Cerebellar cortex (tissue), 1 donor: ENCODE results near the gene EFCAB6.

Experiments
- DNase-seq: peaks from one replicate; pipeline ENCODE4 v3.0.0-alpha.2; 2015; ENCODE audit warnings: low spot score

Gene EFCAB6

DNA sequence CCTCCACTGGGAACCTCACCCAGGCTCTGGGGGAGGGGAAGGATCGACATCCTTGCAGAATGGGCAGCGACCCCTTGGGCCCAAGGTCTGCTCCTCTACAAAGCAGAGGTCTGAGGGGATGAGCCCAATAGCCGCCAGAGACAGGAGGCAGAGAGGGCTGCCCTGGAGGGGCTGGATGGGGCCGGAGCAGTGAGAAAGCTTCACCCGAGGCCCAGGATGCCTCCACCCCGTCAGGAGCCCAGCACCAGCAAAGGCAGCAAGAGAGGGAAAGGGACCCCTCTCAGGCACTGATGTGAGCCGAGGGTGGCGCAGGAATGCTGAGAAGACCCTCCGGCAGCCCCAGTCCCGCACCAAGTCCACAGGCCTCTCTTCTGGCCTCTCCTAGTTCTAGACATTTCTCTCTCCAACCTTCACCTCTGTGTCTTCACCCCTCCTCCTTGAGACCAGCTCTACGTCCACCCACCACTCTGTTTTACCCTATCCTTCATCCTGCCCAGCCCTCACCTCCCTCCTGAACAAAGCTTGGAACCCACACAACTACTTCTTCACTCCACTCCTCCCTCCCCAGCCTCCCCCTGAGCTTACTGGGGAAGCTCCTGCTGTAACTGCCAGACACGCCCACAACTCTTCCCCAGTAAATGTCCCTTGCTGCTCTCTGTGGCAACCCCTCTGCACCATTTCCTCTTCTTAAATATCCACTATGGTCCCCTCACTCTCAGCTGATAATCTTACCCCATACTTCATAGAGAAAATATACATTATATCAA, 268.4 kb downstream of the EFCAB6 start:
- no peak for DNase-seq

DNA sequence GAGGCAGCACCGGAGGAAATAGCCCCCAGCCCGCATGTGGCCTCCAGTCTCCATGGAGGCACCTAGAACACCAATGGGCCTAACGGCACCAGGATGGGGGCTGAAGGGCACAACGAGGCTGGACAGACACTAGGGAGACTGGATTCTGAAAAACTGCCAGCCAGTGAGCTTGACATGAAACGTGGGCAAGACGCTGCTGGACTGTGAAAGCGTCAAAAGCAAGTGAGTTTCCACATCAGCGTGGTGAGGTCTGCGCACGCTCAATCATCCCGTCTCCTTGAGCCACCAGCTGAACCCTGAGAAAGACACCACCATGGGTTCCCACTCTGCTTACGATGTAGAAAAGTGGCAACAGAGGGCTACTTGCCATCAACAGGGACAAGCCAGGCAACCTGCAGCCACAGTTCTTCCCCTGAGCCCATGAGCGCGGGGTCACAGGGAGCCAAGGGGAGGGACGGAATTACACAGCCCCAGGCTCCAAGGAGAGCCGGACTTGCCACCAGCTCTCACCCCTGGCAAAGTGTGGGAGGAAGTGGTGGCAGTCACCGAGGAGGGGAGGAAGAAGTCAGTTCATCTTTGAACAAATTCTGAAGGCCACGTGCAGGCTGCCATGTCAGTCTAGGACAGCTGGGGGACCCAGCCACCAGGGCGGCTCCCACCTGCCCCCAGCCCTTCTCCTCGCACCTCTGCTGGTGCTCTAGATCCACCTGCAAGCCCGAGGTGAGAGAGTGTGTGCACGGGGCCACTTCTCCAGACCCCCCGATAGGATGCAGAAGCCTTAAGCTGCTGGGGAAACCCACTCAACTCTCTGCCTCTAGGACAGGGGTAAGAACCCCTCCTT, 269.2 kb downstream of the EFCAB6 start:
- no peak for DNase-seq

DNA sequence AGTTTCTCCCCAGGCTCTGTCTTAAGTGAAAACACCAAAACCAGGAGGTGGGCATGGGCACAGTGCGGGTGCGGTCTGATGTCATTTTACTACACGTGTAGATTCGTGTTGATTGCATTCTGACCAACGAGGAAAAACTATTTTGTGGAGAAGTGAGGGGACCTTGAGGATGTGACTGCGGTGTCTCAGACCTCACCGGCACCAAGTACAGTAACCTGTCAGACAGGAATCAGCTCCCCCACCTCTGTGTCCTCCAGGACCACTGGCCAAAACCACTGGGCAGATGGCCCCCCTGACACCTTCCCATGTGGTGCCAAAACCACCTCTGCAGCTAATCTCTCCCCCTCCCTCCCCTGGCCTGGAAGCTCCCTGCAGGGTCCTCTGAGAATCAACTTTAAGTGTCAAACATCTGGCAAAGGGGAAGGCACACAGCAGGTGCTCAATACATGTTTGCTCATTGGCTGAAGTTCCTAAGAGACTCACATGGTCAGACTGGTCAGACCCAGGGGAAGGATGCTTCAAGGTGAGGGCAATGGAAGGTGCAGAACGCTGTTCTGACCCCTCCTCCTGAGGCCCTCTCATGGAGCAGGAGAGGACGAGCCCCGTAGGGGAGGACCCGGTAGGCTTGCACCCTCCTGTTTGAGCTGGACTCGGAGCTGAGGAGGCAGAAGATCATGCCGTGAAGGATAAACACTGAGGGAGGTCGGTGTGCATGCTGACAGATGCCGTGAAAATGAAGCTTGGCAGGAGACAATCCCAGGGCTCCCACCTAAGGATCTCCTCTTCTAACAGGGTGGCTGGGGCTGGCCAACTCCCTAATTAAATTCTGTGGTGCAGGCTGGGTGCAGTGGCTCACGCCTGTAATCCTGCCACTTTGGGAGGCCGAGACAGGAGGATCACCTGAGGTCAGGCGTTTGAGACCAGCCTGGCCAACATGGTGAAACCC, 270.4 kb downstream of the EFCAB6 start:
- DNase-seq, result no peak

DNA sequence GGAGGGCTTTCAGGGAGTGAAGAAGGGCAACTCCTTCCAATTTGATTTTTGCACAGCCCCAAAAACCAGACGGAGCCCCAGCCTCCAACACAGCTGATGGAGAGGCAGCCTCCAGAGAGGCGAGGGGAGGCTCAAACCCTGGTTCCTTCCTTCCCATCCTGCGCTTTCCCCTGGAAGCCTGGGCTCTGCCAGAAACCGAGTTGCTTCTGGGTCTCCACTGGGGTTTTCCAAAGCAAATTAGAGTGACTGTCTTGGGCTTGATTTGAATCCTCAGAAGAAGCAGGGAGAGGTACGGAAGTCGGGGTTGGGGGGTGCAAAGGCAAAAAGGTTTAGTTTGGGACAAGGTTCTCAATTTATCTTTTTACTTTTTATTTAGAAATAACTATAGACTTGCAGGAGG, 271.1 kb downstream of the EFCAB6 start:
- no peak for DNase-seq

DNA sequence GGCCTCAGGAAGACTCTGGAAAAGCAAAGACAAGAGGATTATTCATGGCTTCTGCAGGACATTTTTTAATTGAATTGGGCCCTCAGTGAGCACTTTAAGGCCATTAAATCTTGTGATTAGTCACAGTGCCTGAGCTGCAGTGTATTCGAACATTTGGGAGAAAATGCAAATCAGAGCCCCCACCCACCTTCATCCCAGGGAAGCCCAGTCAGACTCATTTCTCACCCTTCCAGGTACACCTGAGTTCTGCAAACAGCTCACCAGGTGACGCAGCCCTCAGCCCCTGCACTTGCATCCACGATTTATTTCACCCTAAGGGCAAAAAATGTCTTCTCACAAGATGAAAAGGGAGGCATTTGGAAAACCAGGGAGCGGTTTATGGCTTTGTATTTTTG, 271.6 kb downstream of the EFCAB6 start:
- no peak for DNase-seq

DNA sequence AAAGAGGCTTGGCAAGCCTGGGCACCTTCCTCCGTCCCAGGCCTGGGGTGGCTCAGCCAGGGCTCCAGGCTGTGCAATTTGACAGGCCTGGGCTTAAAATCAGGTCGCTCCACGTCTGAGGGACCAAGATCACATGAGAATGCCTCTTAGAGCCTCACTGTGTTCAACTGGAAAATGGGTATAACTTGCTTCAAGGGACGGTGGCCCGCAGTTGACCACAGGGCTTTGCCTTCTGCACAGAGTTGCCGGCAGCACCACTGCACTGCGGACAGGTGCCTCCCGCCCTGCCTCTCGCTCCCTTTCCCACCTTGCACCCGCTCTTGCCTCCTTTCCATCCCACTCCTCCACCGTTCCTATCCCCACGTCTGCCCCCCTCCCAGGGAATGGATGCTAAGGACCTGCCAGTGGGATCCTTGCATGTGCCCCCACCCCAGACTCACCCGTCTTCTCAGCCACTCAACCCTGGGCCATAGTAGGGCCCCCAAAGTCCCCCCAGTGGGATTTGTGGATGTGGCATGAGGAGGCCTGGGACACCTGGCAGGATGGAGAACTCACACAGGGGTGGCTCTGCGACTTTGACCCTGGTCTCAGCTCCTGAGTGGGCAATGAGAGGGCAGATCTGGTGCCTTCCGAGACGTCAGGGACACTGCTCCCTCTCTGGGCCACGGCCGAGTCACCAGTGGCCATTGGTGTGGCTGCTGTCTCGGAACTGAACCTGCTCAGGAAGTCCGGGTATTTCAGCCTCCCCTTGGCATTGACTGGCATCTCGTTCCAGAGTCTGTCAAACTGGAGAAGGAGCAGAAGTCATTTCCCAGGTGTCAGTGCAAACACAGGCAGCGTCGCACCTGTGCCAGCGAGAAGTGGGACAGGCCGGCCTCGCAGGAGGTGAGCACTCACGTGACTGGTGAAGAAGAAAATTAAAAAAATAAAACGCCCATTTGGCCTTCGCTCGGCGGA, 272.3 kb downstream of the EFCAB6 start:
- no peak for DNase-seq

DNA sequence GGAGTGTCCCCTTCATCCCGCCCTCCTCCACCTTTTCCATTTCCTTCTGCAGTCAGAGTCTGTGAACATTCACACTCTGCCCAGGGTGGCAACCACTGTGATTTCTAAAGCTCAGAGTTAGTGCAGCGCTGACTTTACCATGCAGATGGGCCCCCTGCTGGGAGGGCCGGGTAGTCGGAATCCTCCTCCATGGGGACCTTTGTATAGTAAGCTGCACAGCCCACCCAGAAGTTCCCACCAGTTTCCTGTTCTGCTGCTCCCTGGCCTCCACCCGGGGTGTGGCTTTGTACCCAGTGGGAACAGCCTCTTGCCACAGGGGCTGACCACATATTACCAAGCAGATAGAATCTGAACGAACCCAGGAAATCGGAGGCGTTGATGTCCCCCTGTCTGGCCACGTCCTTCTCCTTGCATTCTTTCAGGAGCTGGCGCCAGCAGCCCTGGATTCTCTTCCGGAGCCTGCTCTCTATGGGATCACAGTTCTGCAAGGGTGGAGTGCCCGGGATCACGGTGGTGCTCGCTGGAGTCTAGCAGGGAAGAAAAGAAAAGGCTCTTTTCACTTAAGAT, 275.0 kb downstream of the EFCAB6 start:
- DNase-seq, result no peak

- DNase-seq, result no peak
Observed at GRCh38 chr22:43535741-43536140, 276.4 kb downstream of the EFCAB6 start.

- DNase-seq, result no peak
Observed at GRCh38 chr22:43535336-43535735, 276.8 kb downstream of the EFCAB6 start.

DNA sequence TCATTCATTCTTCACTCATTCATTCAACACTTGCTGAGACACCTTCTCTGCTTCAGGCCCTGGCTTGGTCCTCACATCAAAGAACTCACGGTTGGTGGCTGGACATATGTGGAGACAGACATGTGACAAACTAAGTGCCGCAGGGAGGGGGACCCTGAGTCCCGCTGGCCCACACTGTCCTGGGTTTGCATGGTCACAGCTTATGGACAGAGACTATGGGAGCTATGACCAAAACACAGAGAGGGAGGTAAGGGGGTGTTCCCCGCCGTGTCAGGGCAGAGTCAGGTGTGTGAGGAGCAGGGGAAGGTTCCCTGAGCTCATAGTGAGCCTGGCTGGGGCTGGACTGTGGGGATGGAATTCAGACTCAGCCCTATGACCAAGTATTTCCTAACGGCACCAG, 277.2 kb downstream of the EFCAB6 start:
- DNase-seq, result no peak

DNA sequence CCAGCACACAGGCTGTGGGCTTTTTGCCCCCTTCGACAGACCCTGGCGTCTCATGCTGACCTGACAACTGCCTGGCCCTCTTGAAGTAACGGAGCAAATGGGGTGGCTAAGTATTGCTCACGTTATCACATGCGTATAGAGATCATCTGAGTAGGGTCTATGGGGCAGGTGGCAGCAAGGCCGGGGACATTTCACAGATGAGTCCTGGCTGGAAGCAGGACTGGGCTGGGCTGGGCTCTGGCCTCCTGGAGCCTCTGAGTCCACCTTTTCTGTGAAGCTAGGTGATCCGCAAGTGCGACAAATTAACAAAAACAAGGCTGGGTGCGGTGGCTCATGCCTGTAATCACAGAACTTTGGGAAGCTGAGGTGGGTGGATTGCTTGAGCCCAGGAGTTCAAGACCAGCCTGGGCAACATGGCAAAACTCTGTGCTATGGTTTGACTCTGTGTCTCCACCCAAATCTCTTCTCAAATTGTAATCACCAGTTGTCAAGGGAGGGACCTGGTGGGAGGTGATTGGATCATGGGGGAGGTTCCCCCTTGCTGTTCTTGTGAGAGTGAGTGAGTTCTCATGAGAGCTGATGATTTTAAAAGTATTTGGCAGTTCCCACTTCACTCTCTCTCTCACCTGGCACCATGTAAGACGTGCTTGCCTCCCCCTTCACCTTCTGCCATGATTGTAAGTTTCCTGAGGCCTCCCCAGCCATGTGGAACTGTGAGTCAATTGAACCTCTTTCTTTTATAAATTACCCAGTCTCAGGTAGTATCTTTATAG, 278.3 kb downstream of the EFCAB6 start:
- no peak for DNase-seq

- no peak for DNase-seq
Observed at GRCh38 chr22:43533156-43533530, 279.0 kb downstream of the EFCAB6 start.

- no peak for DNase-seq
Observed at GRCh38 chr22:43532301-43533155, 279.6 kb downstream of the EFCAB6 start.

- DNase-seq, result no peak
Observed at GRCh38 chr22:43531651-43532050, 280.5 kb downstream of the EFCAB6 start.

- no peak for DNase-seq
Observed at GRCh38 chr22:43530349-43531201, 281.5 kb downstream of the EFCAB6 start.

GRCh38 chr22:43529934-43530333, 282.2 kb downstream of the EFCAB6 start:
- DNase-seq, result no peak

GRCh38 chr22:43529461-43529860, 282.6 kb downstream of the EFCAB6 start:
- no peak for DNase-seq
